HEK293T (cell line): Measurements from ENCODE around the gene FAM53B.

Source experiments
- BHLHE40 ChIP-seq: fragments of 450-650 bp; IDR thresholded peaks from 2 replicates; pipeline ENCODE4 v1.6.1; 2016; ENCODE audit warnings: mild to moderate bottlenecking, moderate library complexity, borderline replicate concordance
- ELF4 ChIP-seq: fragments of 450-650 bp; IDR thresholded peaks from 2 replicates; pipeline ENCODE4 v1.6.1; 2017; ENCODE audit warnings: antibody characterized with exemption
- L3MBTL2 ChIP-seq: fragments of 450-650 bp; conservative IDR thresholded peaks from 2 replicates; pipeline ENCODE4 v1.6.1; 2016; ENCODE audit warnings: mild to moderate bottlenecking
- NFRKB ChIP-seq: fragments of 450-650 bp; IDR thresholded peaks from 2 replicates; pipeline ENCODE4 v1.6.1; 2016; ENCODE audit warnings: mild to moderate bottlenecking, moderate library complexity
- SP1 ChIP-seq: fragments of 450-650 bp; IDR thresholded peaks from 2 replicates; pipeline ENCODE4 v1.6.1; 2017
- SUZ12 ChIP-seq: fragments of 450-650 bp; IDR thresholded peaks from 2 replicates; pipeline ENCODE4 v1.6.1; 2016; ENCODE audit warnings: mild to moderate bottlenecking
- ZNF384 ChIP-seq: fragments of 450-650 bp; IDR thresholded peaks from 2 replicates; pipeline ENCODE4 v1.6.1; 2016
- TF ChIP-seq, protein P1 (sequence below): fragments of 450-650 bp; IDR thresholded peaks from 2 replicates; pipeline ENCODE4 v1.6.1; 2016

DNA sequence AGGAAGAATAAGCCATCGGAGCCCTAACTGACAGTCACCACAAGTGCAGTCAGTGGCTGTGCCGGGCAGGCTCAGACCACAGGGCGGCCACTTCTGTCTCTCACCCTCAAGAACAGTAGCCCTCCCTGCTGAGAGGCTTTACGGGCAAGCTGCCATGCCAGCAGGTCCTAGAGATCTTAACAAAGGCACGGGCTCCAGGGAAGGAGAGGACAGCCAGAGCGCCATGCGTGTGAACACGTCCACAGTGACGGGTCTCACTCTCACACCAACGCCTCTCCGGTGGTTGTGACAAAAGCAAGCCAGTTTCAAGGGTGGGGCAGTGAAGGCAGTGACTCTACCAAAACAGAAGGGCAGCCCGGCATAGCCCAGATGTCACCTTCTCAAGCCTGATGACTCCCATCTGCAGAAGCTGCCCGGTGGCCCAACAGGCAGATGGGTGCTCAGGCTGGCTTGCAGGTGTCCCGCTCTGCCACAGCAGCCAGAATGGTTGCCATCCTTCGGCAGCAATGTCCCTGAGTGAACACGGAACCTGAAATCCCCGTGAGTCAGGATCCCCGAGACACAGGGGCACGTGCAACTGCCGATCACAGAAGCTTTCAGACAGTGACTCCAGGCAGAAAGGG is 102.0 kb downstream of the FAM53B start:
- TF ChIP-seq SP1: no peak
- TF ChIP-seq BHLHE40: no peak
- TF ChIP-seq SUZ12: no peak
- no peak for TF ChIP-seq ELF4
- no peak for TF ChIP-seq NFRKB
- no peak for TF ChIP-seq ZNF384
- TF ChIP-seq L3MBTL2: no peak
- TF ChIP-seq, protein P1, sequence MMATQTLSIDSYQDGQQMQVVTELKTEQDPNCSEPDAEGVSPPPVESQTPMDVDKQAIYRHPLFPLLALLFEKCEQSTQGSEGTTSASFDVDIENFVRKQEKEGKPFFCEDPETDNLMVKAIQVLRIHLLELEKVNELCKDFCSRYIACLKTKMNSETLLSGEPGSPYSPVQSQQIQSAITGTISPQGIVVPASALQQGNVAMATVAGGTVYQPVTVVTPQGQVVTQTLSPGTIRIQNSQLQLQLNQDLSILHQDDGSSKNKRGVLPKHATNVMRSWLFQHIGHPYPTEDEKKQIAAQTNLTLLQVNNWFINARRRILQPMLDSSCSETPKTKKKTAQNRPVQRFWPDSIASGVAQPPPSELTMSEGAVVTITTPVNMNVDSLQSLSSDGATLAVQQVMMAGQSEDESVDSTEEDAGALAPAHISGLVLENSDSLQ: no peak
